ENCODE results near the gene FAAP20.

Gene FAAP20

GRCh38 chr1:2197707-2198165, 3.2 kb upstream of the FAAP20 start:
- in situ Hi-C loops (cut with MboI; ENCODE audit: low sequenced_read_pairs), result no loop called here

- in situ Hi-C loops (cut with MboI; ENCODE audit: low sequenced_read_pairs), result no loop called here
Observed at GRCh38 chr1:2196901-2197638, 2.5 kb upstream of the FAAP20 start.

- in situ Hi-C loops (cut with MboI; ENCODE audit: low sequenced_read_pairs), result no loop called here
Observed at GRCh38 chr1:2195785-2196184, 1.2 kb upstream of the FAAP20 start.

- in situ Hi-C loops (cut with MboI; ENCODE audit: low sequenced_read_pairs), result no loop called here
Observed at GRCh38 chr1:2194898-2195673, 514 bp upstream of the FAAP20 start.

GRCh38 chr1:2193514-2194281, 874 bp downstream of the FAAP20 start:
- in situ Hi-C loops (cut with MboI; ENCODE audit: low sequenced_read_pairs), result no loop called here

- in situ Hi-C loops (cut with MboI; ENCODE audit: low sequenced_read_pairs), result no loop called here
Observed at GRCh38 chr1:2192031-2192995, 2.3 kb downstream of the FAAP20 start.

GRCh38 chr1:2190491-2190976, 4.0 kb downstream of the FAAP20 start:
- in situ Hi-C loops (cut with MboI; ENCODE audit: low sequenced_read_pairs), result no loop called here

- in situ Hi-C loops (cut with MboI; ENCODE audit: low sequenced_read_pairs), result no loop called here
Observed at GRCh38 chr1:2189459-2190425, 4.8 kb downstream of the FAAP20 start.

GRCh38 chr1:2188336-2188735, 6.2 kb downstream of the FAAP20 start:
- in situ Hi-C loops (cut with MboI; ENCODE audit: low sequenced_read_pairs), result no loop called here

GRCh38 chr1:2187619-2188018, 7.0 kb downstream of the FAAP20 start:
- in situ Hi-C loops (cut with MboI; ENCODE audit: low sequenced_read_pairs), result no loop called here

GRCh38 chr1:2186901-2187300, 7.7 kb downstream of the FAAP20 start:
- in situ Hi-C loops (cut with MboI; ENCODE audit: low sequenced_read_pairs), result no loop called here

- in situ Hi-C loops (cut with MboI; ENCODE audit: low sequenced_read_pairs), result no loop called here
Observed at GRCh38 chr1:2185880-2186855, 8.4 kb downstream of the FAAP20 start.

GRCh38 chr1:2184934-2185333, 9.6 kb downstream of the FAAP20 start:
- in situ Hi-C loops (cut with MboI; ENCODE audit: low sequenced_read_pairs), result no loop called here

GRCh38 chr1:2184531-2184930, 10.0 kb downstream of the FAAP20 start:
- in situ Hi-C loops (cut with MboI; ENCODE audit: low sequenced_read_pairs), result no loop called here

GRCh38 chr1:2183937-2184334, 10.6 kb downstream of the FAAP20 start:
- in situ Hi-C loops (cut with MboI; ENCODE audit: low sequenced_read_pairs), result no loop called here

GRCh38 chr1:2182376-2182775, 12.2 kb downstream of the FAAP20 start:
- in situ Hi-C loops (cut with MboI; ENCODE audit: low sequenced_read_pairs), result no loop called here

- in situ Hi-C loops (cut with MboI; ENCODE audit: low sequenced_read_pairs), result no loop called here
Observed at GRCh38 chr1:2181752-2182151, 12.8 kb downstream of the FAAP20 start.

- in situ Hi-C loops (cut with MboI; ENCODE audit: low sequenced_read_pairs), result no loop called here
Observed at GRCh38 chr1:2181271-2181670, 13.3 kb downstream of the FAAP20 start.

Measured in hTERT RPE-1 (cell line).